Activated T-cell treated with anti-CD3 and anti-CD28 coated beads, Interleukin-2, amount 50 U/mL, for 24 hours (primary cell): ENCODE measurements around the gene PACRG.
A peak's percentile ranks its signal among the peaks of the same experiment; 100 is the strongest.

Experiments used
- DNase-seq: peaks from one replicate; pipeline ENCODE4 v3.0.0-alpha.2; 2020
- H3K27ac Mint-ChIP-seq: 2 replicates; pipeline ENCODE4 v1.8.0; 2020; ENCODE audit warnings: mild to moderate bottlenecking, mixed read lengths
- H3K27me3 Mint-ChIP-seq: 2 replicates; pipeline ENCODE4 v1.8.0; 2020; ENCODE audit warnings: mixed read lengths
- H3K36me3 Mint-ChIP-seq: 2 replicates; pipeline ENCODE4 v1.8.0; 2020; ENCODE audit warnings: low read depth, mixed read lengths
- H3K4me1 Mint-ChIP-seq: 2 replicates; pipeline ENCODE4 v1.8.0; 2020; ENCODE audit warnings: low read depth, mixed read lengths
- H3K4me3 Mint-ChIP-seq: 2 replicates; pipeline ENCODE4 v1.8.0; 2020; ENCODE audit warnings: mild to moderate bottlenecking, moderate library complexity, mixed read lengths
- H3K9me3 Mint-ChIP-seq: 2 replicates; pipeline ENCODE4 v1.8.0; 2020; ENCODE audit warnings: mixed read lengths

PACRG gene

GRCh38 chr6:162722226-162722625 lies 5.5 kb upstream of the PACRG start:
- H3K27me3 Mint-ChIP-seq = peaks cover 2% of the 10 kb centered on the region
- H3K9me3 Mint-ChIP-seq = peaks cover 2% of the 10 kb centered on the region
- peaks cover 1% of the 10 kb centered on the region for H3K36me3 Mint-ChIP-seq
- peaks cover 9% of the 10 kb centered on the region for H3K4me1 Mint-ChIP-seq
- H3K4me3 Mint-ChIP-seq = no peak overlapping the region
- DNase-seq = no peak
- no peak overlapping the region for H3K27ac Mint-ChIP-seq

GRCh38 chr6:162722633-162723032 lies 5.1 kb upstream of the PACRG start:
- Mint-ChIP-seq H3K36me3 (peaks cover 1% of the 10 kb centered on the region), H3K27ac (no peak overlapping the region), H3K4me1 (peaks cover 9% of the 10 kb centered on the region), H3K9me3 (peaks cover 2% of the 10 kb centered on the region), H3K27me3 (peaks cover 2% of the 10 kb centered on the region), H3K4me3 (no peak overlapping the region)
- DNase-seq = no peak

- H3K36me3 Mint-ChIP-seq = peaks cover 1% of the 10 kb centered on the region
- no peaks in the 10 kb centered on the region for H3K9me3 Mint-ChIP-seq
- no peak for DNase-seq
- peaks cover 2% of the 10 kb centered on the region for H3K27me3 Mint-ChIP-seq
- peak overlapping the region; percentile 87 for H3K4me3 Mint-ChIP-seq
- H3K4me1 Mint-ChIP-seq = peaks cover 14% of the 10 kb centered on the region
- peak overlapping the region; percentile 89 for H3K27ac Mint-ChIP-seq
Observed at GRCh38 chr6:162726947-162727321, 840 bp upstream of the PACRG start.

GRCh38 chr6:162728197-162728596 lies 423 bp downstream of the PACRG start:
- H3K27me3 Mint-ChIP-seq = peaks cover 2% of the 10 kb centered on the region
- H3K36me3 Mint-ChIP-seq = peaks cover 1% of the 10 kb centered on the region
- H3K9me3 Mint-ChIP-seq = no peaks in the 10 kb centered on the region
- H3K4me1 Mint-ChIP-seq = peaks cover 14% of the 10 kb centered on the region
- H3K27ac Mint-ChIP-seq = peak overlapping the region; percentile 90
- peak; percentile 30 for DNase-seq
- peak overlapping the region; percentile 87 for H3K4me3 Mint-ChIP-seq

- no peak overlapping the region for H3K27ac Mint-ChIP-seq
- H3K9me3 Mint-ChIP-seq = no peaks in the 10 kb centered on the region
- DNase-seq = no peak
- H3K36me3 Mint-ChIP-seq = peaks cover 1% of the 10 kb centered on the region
- peaks cover 2% of the 10 kb centered on the region for H3K27me3 Mint-ChIP-seq
- no peak overlapping the region for H3K4me3 Mint-ChIP-seq
- peaks cover 19% of the 10 kb centered on the region for H3K4me1 Mint-ChIP-seq
Observed at GRCh38 chr6:162728706-162729105, 932 bp downstream of the PACRG start.

GRCh38 chr6:162730502-162730901 lies 2.7 kb downstream of the PACRG start:
- no peak overlapping the region for H3K4me3 Mint-ChIP-seq
- H3K36me3 Mint-ChIP-seq = peaks cover 1% of the 10 kb centered on the region
- H3K4me1 Mint-ChIP-seq = peaks cover 20% of the 10 kb centered on the region
- peaks cover 2% of the 10 kb centered on the region for H3K27me3 Mint-ChIP-seq
- no peak overlapping the region for H3K27ac Mint-ChIP-seq
- H3K9me3 Mint-ChIP-seq = no peaks in the 10 kb centered on the region
- no peak for DNase-seq

GRCh38 chr6:162733489-162733888 lies 5.7 kb downstream of the PACRG start:
- no peak for DNase-seq
- H3K27me3 Mint-ChIP-seq = no peaks in the 10 kb centered on the region
- H3K36me3 Mint-ChIP-seq = no peaks in the 10 kb centered on the region
- H3K4me3 Mint-ChIP-seq = no peak overlapping the region
- H3K9me3 Mint-ChIP-seq = no peaks in the 10 kb centered on the region
- peak overlapping the region; percentile 35 for H3K27ac Mint-ChIP-seq
- H3K4me1 Mint-ChIP-seq = peaks cover 6% of the 10 kb centered on the region

GRCh38 chr6:162736961-162737360 lies 9.2 kb downstream of the PACRG start:
- Mint-ChIP-seq H3K27me3 (no peaks in the 10 kb centered on the region), H3K4me3 (no peak overlapping the region), H3K4me1 (peaks cover 6% of the 10 kb centered on the region), H3K27ac (no peak overlapping the region), H3K36me3 (no peaks in the 10 kb centered on the region), H3K9me3 (no peaks in the 10 kb centered on the region)
- no peak for DNase-seq

- Mint-ChIP-seq H3K27ac (no peak overlapping the region), H3K36me3 (no peaks in the 10 kb centered on the region), H3K4me1 (peaks cover 1% of the 10 kb centered on the region), H3K27me3 (no peaks in the 10 kb centered on the region), H3K4me3 (no peak overlapping the region), H3K9me3 (no peaks in the 10 kb centered on the region)
- DNase-seq = no peak
Observed at GRCh38 chr6:162750776-162751175, 23.0 kb downstream of the PACRG start.

GRCh38 chr6:162751211-162751859 lies 23.6 kb downstream of the PACRG start:
- no peaks in the 10 kb centered on the region for H3K9me3 Mint-ChIP-seq
- H3K36me3 Mint-ChIP-seq = no peaks in the 10 kb centered on the region
- H3K27ac Mint-ChIP-seq = no peak overlapping the region
- peaks cover 1% of the 10 kb centered on the region for H3K4me1 Mint-ChIP-seq
- DNase-seq = no peak
- H3K4me3 Mint-ChIP-seq = no peak overlapping the region
- no peaks in the 10 kb centered on the region for H3K27me3 Mint-ChIP-seq

- Mint-ChIP-seq H3K36me3 (no peaks in the 10 kb centered on the region), H3K27ac (no peak overlapping the region), H3K4me3 (no peak overlapping the region), H3K4me1 (peaks cover 1% of the 10 kb centered on the region), H3K27me3 (no peaks in the 10 kb centered on the region), H3K9me3 (no peaks in the 10 kb centered on the region)
- no peak for DNase-seq
Observed at GRCh38 chr6:162753775-162754174, 26.0 kb downstream of the PACRG start.

- H3K4me3 Mint-ChIP-seq = no peak overlapping the region
- H3K4me1 Mint-ChIP-seq = no peaks in the 10 kb centered on the region
- no peaks in the 10 kb centered on the region for H3K9me3 Mint-ChIP-seq
- H3K27me3 Mint-ChIP-seq = no peaks in the 10 kb centered on the region
- no peak for DNase-seq
- no peak overlapping the region for H3K27ac Mint-ChIP-seq
- H3K36me3 Mint-ChIP-seq = no peaks in the 10 kb centered on the region
Observed at GRCh38 chr6:162770136-162770535, 42.4 kb downstream of the PACRG start.

- no peaks in the 10 kb centered on the region for H3K9me3 Mint-ChIP-seq
- H3K4me1 Mint-ChIP-seq = no peaks in the 10 kb centered on the region
- no peak for DNase-seq
- H3K27me3 Mint-ChIP-seq = no peaks in the 10 kb centered on the region
- no peak overlapping the region for H3K27ac Mint-ChIP-seq
- H3K36me3 Mint-ChIP-seq = no peaks in the 10 kb centered on the region
- H3K4me3 Mint-ChIP-seq = no peak overlapping the region
Observed at GRCh38 chr6:162770955-162771354, 43.2 kb downstream of the PACRG start.

GRCh38 chr6:162772466-162772865 lies 44.7 kb downstream of the PACRG start:
- H3K4me3 Mint-ChIP-seq = no peak overlapping the region
- no peaks in the 10 kb centered on the region for H3K9me3 Mint-ChIP-seq
- no peaks in the 10 kb centered on the region for H3K27me3 Mint-ChIP-seq
- no peaks in the 10 kb centered on the region for H3K36me3 Mint-ChIP-seq
- H3K4me1 Mint-ChIP-seq = no peaks in the 10 kb centered on the region
- no peak overlapping the region for H3K27ac Mint-ChIP-seq
- DNase-seq = no peak

- no peak for DNase-seq
- no peak overlapping the region for H3K27ac Mint-ChIP-seq
- H3K4me1 Mint-ChIP-seq = no peaks in the 10 kb centered on the region
- no peaks in the 10 kb centered on the region for H3K36me3 Mint-ChIP-seq
- H3K4me3 Mint-ChIP-seq = no peak overlapping the region
- H3K9me3 Mint-ChIP-seq = peaks cover 3% of the 10 kb centered on the region
- no peaks in the 10 kb centered on the region for H3K27me3 Mint-ChIP-seq
Observed at GRCh38 chr6:162773996-162774395, 46.2 kb downstream of the PACRG start.

- no peak overlapping the region for H3K4me3 Mint-ChIP-seq
Observed at GRCh38 chr6:162777091-162777490, 49.3 kb downstream of the PACRG start.

More at GRCh38 chr6:162777091-162777490, 49.3 kb downstream of the PACRG start:
- H3K27me3 Mint-ChIP-seq = no peaks in the 10 kb centered on the region
- H3K9me3 Mint-ChIP-seq = peaks cover 16% of the 10 kb centered on the region
- no peak overlapping the region for H3K27ac Mint-ChIP-seq
- no peak for DNase-seq
- no peaks in the 10 kb centered on the region for H3K36me3 Mint-ChIP-seq
- no peaks in the 10 kb centered on the region for H3K4me1 Mint-ChIP-seq
